Loucy (cell line): Measurements from ENCODE around the gene JADE2.
A peak's percentile ranks its signal among the peaks of the same experiment; 100 is the strongest.

ENCODE experiments used
- H2AFZ ChIP-seq: fragments of 200-600 bp; sonication (generic); 2 replicates; pipeline ENCODE4 v1.6.0; 2016; ENCODE audit warnings: antibody characterized with exemption, mild to moderate bottlenecking, low read length, moderate library complexity
- H3F3A ChIP-seq: fragments of 200-600 bp; 2 replicates; pipeline ENCODE4 v1.6.0; 2016; ENCODE audit warnings: antibody characterized with exemption, low read depth, mild to moderate bottlenecking
- H3K27me3 ChIP-seq: fragments of 200-600 bp; sonication (generic); 2 replicates; pipeline ENCODE4 v1.6.1; 2014; ENCODE audit warnings: low read length, mild to moderate bottlenecking; ENCODE audit not compliant: insufficient read depth, poor library complexity, severe bottlenecking
- H3K36me3 ChIP-seq: fragments of 200-600 bp; sonication (generic); 2 replicates; pipeline ENCODE4 v1.6.1; 2016; ENCODE audit warnings: low read length; ENCODE audit not compliant: insufficient read depth
- H3K4me1 ChIP-seq: fragments of 200-600 bp; sonication (generic); 2 replicates; pipeline ENCODE4 v1.5.1; 2014; ENCODE audit warnings: low read length, mild to moderate bottlenecking; ENCODE audit not compliant: insufficient read depth, poor library complexity, severe bottlenecking
- H3K4me2 ChIP-seq: fragments of 200-600 bp; sonication (generic); 2 replicates; pipeline ENCODE4 v1.6.0; 2014; ENCODE audit warnings: antibody characterized with exemption, low read length, low read depth, mild to moderate bottlenecking; ENCODE audit not compliant: poor library complexity, severe bottlenecking
- H3K4me3 ChIP-seq: fragments of 200-600 bp; sonication (generic); 2 replicates; pipeline ENCODE4 v1.5.1; 2014; ENCODE audit warnings: low read length, mild to moderate bottlenecking, mixed read lengths; ENCODE audit not compliant: poor library complexity, severe bottlenecking
- H3K79me2 ChIP-seq: fragments of 200-600 bp; sonication (generic); 2 replicates; pipeline ENCODE4 v1.6.1; 2014; ENCODE audit warnings: low read length; ENCODE audit not compliant: insufficient read depth
- H3K9ac ChIP-seq: fragments of 200-600 bp; sonication (generic); 2 replicates; pipeline ENCODE4 v1.6.0; 2014; ENCODE audit warnings: mild to moderate bottlenecking, low read depth, low read length, moderate library complexity; ENCODE audit not compliant: poor library complexity, severe bottlenecking
- H3K9me2 ChIP-seq: fragments of 200-600 bp; sonication (generic); replicated peaks from 2 replicates; pipeline ENCODE4 v1.6.1; 2016; ENCODE audit warnings: low read depth, low read length, mixed read lengths
- H3K9me3 ChIP-seq: fragments of 200-600 bp; sonication (generic); 2 replicates; pipeline ENCODE4 v1.6.1; 2014; ENCODE audit warnings: mild to moderate bottlenecking, antibody characterized with exemption, low read length, low read depth; ENCODE audit not compliant: insufficient read depth
- H4K20me1 ChIP-seq: fragments of 200-600 bp; sonication (generic); 2 replicates; pipeline ENCODE4 v1.6.0; 2014; ENCODE audit warnings: antibody characterized with exemption, low read length, mild to moderate bottlenecking; ENCODE audit not compliant: insufficient read depth, poor library complexity, severe bottlenecking
- CTCF ChIP-seq: fragments of 200-600 bp; sonication (generic); conservative IDR thresholded peaks from 2 replicates; pipeline ENCODE4 v1.5.1; 2014; ENCODE audit warnings: mild to moderate bottlenecking, antibody characterized with exemption, low read length
- EZH2phosphoT487 ChIP-seq: fragments of 200-600 bp; IDR thresholded peaks from 2 replicates; pipeline ENCODE4 v1.6.1; 2018; ENCODE audit warnings: antibody characterized with exemption, mild to moderate bottlenecking, moderate library complexity, borderline replicate concordance

Gene JADE2

GRCh38 chr5:134524272-134524825 lies 1.1 kb upstream of the JADE2 start:
- no peaks in the 10 kb centered on the region for H3K9me2 ChIP-seq
- H3K4me2 ChIP-seq = peak overlapping the region; percentile 86
- H3K9me3 ChIP-seq = no peaks in the 10 kb centered on the region
- H3K27me3 ChIP-seq = no peaks in the 10 kb centered on the region
- H4K20me1 ChIP-seq = peaks cover 3% of the 10 kb centered on the region
- H3F3A ChIP-seq = no peaks in the 10 kb centered on the region
- peak overlapping the region; percentile 83 for H3K4me3 ChIP-seq
- no peaks in the 10 kb centered on the region for H3K36me3 ChIP-seq
- peaks cover 21% of the 10 kb centered on the region for H3K79me2 ChIP-seq
- peak overlapping the region; percentile 70 for H2AFZ ChIP-seq
- peak overlapping the region; percentile 96 for H3K9ac ChIP-seq
- peaks cover 22% of the 10 kb centered on the region for H3K4me1 ChIP-seq
- no peak for TF ChIP-seq EZH2phosphoT487
- TF ChIP-seq CTCF = no peak

GRCh38 chr5:134525683-134526482 lies 413 bp downstream of the JADE2 start:
- Histone ChIP-seq H3K4me2 (peak overlapping the region; percentile 68), H3K36me3 (no peaks in the 10 kb centered on the region), H3K9ac (peak overlapping the region; percentile 96), H3K27me3 (no peaks in the 10 kb centered on the region), H3K4me3 (peak overlapping the region; percentile 83), H2AFZ (no peak overlapping the region), H3K4me1 (peaks cover 25% of the 10 kb centered on the region), H3K79me2 (peaks cover 36% of the 10 kb centered on the region), H3K9me2 (no peaks in the 10 kb centered on the region), H4K20me1 (peaks cover 3% of the 10 kb centered on the region), H3K9me3 (no peaks in the 10 kb centered on the region), H3F3A (no peaks in the 10 kb centered on the region)
- TF ChIP-seq EZH2phosphoT487 (no peak), CTCF (no peak)

GRCh38 chr5:134526483-134527155 lies 1.1 kb downstream of the JADE2 start:
- Histone ChIP-seq H3K9ac (peak overlapping the region; percentile 96), H4K20me1 (peaks cover 3% of the 10 kb centered on the region), H3K9me3 (no peaks in the 10 kb centered on the region), H3K9me2 (no peaks in the 10 kb centered on the region), H3K4me2 (peak overlapping the region; percentile 68), H2AFZ (peak overlapping the region; percentile 57; the same call in 1 of the 2 replicates), H3K4me1 (peaks cover 25% of the 10 kb centered on the region), H3K27me3 (no peaks in the 10 kb centered on the region), H3K4me3 (peak overlapping the region; percentile 83), H3K79me2 (peaks cover 44% of the 10 kb centered on the region), H3K36me3 (no peaks in the 10 kb centered on the region), H3F3A (no peaks in the 10 kb centered on the region)
- no peak for TF ChIP-seq EZH2phosphoT487
- peak; percentile 26 for TF ChIP-seq CTCF
